Daoy (cell line): ENCODE results near the gene ACTA2. TPM values are rescaled to one million over a fixed set of nuclear protein-coding genes. Genes with fewer than 3 reads are reported as not detected.

Experiments used
- DNase-seq: peaks from one replicate; pipeline ENCODE4 v3.0.0-alpha.2; 2015; ENCODE audit warnings: low read depth
- total RNA-seq: library from RNA; depleted of rRNA; stranded (reverse); fragments of >200 nt; shearing (Covaris generic); gene quantifications from 2 replicates; pipeline ENCODE4 v1.2.3, GENCODE V29; 2014

Gene ACTA2
- total RNA-seq, 1 experiment from 2014 or later = 12.3 TPM

- no peak for DNase-seq
Measured at GRCh38 chr10:88920986-88921593, 31.5 kb downstream of the ACTA2 start.

GRCh38 chr10:88920198-88920597 lies 32.4 kb downstream of the ACTA2 start:
- no peak for DNase-seq

GRCh38 chr10:88919041-88919440 lies 33.5 kb downstream of the ACTA2 start:
- no peak for DNase-seq

DNA sequence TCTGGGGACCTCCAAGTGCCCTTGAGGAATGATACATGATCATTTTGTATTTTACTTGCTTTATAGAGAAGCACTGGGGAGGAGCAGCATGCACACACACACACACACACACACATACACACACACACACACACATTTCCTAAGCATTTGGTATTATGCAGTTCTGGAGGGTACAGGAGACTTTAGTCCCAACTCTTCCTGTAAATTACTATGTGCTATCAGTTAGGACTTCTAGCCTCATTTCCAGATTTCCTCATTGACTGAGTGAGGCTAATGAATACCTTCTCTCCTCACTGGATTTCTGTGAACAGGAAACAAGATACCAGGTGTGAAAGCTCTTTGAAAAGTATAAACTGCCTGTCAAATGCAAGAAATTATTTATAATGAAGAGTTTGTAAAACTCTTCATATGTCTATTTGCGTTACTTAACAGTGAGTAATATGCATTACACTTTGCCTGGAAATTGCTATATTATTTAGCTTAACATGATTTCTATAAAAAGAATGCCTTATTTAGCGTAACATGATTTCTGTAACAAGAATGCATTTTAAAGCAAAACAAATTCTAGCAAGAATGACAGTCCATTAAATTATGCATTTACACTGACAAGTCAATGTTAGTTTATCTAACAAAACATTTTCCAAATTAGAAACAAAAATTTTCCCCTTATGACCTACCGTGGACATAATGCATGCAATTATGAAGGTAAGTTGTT lies 34.2 kb downstream of the ACTA2 start:
- no peak for DNase-seq

DNA sequence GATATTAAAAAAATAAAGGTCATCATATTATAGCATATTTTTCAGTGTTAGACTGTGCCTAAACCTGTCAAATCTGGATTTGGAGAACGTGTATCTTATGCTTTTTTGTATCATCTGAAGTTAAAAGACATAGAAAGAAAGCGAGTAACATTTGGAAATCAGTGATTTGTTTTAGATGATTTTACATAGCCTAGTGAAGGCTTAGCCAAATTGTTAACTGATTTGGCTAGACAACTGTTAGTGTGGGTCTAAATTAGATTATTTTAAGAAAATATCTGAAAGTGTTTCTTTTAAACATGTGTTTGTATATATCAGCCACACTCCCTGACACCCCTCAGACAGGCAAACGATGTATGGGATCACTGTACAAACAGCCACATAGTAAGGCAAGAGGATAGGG lies 35.6 kb downstream of the ACTA2 start:
- no peak for DNase-seq

- DNase-seq = no peak
Measured at GRCh38 chr10:88916231-88916630, 36.3 kb downstream of the ACTA2 start.

- no peak for DNase-seq
Measured at GRCh38 chr10:88915781-88916180, 36.8 kb downstream of the ACTA2 start.

DNA sequence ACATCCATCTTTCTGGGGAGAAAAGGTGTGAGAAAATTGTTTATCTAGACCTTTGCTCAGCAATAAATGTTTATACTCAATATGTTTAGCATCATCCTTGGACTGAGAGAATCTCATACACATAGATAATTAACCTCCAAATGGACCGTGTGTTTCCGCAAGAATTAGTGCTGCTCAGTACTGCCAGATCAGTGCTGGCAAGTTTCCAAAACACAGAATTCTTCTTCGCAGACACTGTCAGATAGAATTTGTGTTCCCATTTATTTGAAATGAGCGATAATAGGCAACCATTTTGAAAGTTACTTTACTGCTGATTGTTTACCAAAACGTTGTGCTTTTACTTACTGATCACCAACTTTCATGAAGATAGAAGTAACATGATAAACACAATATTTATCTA lies 38.8 kb downstream of the ACTA2 start:
- DNase-seq = no peak

DNA sequence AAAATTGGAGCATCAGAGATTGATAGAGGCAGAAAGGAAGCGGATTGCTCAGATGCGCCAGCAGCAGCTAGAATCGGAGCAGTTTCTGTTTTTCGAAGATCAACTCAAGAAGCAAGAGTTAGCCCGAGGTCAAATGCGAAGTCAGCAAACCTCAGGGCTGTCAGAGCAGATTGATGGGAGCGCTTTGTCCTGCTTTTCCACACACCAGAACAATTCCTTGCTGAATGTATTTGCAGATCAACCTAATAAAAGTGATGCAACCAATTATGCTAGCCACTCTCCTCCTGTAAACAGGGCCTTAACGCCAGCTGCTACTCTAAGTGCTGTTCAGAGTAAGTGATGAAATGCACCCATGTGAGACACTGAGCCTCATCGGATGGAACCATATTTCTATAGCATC lies 39.4 kb downstream of the ACTA2 start:
- DNase-seq = no peak

GRCh38 chr10:88911851-88912250 lies 40.7 kb downstream of the ACTA2 start:
- DNase-seq = no peak

DNA sequence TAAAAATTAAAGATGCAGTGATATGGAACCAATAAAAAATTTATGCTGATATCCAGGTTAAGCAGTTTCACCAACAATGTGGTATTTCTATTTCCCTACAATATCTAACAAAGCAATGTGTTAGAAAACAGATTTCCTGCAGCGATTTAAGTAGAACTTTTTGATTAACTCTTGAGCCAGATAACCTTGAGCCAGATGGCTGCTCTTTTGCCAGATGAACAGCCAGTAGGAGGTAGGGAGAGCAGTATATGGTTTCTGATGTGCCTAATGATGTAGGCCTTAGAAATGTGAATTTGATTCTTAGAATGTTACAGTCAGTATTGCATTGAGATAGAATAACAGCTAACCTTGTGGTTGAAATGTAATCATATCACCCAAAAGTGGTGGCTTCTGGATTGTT lies 41.5 kb downstream of the ACTA2 start:
- DNase-seq = no peak

DNA sequence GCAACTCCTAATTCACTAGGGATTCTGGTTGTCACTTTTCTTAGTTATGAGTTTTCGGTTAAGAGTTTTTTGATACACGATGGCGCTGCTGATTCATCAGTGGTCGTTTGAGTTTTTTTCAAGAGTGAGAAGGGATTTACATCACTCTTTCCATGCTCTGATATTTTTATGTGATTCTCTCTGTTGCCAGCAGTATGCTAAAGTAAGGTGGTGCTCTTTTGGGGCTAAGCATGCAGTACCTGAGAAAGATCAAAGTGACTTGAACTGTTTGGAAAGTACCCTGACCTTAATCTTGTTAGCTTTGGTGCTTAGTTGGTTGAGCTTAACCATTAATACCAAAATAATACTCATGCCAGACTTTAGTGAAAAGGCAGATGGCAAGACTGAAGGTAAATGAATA lies 44.4 kb downstream of the ACTA2 start:
- DNase-seq = no peak

GRCh38 chr10:88906921-88907320 lies 45.7 kb downstream of the ACTA2 start:
- DNase-seq = no peak

DNA sequence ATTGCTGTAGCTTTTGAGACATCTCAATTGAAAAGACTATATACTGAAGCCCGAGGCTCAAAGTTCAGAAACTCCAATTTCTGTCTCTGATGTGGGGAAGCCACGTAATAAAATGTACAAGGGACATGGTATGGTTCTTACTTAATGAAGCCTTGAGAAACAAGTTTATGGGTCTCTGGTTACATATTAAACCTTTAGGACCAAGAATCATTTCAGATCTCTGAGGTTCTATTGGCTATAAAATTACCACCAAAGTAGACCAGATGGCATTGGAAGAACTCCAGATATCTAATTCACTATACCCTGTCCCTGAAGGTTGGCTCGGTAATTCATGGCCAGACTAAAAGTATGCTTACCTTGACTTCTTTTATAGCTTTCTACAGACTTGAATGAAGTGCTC lies 48.9 kb downstream of the ACTA2 start:
- DNase-seq = no peak

DNA sequence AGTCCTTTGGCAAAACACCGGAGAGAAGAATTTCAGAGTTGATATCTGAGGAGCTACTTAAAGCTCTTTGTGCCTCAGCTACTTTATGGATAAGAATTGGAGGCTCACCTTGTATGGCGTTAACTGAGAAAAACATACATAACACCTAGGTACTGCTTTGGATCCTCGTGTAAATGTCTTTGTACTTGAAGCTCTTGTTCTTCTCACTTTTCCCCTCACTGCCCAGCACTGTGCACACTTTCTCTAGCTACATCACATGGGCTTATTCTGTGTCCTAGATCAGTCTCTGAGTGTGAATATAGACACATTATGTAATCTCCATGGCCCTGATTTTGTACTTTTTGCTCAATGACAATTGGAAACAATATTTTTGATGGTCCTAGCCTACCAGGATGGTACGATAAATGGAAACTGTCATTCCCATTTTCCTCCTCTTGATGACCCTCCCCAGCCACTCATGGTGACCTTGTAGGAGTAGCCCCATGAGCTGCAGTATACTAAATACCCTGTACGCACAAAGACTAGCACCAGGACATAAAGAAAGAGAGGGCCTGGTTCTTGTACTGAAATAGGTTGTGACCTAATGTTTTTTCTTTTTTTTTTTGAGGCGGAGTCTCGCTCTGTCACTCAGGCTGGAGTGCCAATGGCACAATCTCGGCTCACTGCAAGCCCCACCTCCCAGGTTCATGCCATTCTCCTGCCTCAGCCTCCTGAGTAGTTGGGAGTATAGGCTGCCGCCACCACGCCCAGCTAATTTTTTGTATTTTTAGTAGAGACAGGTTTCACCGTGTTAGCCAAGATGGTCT lies 50.4 kb downstream of the ACTA2 start:
- DNase-seq = no peak

DNA sequence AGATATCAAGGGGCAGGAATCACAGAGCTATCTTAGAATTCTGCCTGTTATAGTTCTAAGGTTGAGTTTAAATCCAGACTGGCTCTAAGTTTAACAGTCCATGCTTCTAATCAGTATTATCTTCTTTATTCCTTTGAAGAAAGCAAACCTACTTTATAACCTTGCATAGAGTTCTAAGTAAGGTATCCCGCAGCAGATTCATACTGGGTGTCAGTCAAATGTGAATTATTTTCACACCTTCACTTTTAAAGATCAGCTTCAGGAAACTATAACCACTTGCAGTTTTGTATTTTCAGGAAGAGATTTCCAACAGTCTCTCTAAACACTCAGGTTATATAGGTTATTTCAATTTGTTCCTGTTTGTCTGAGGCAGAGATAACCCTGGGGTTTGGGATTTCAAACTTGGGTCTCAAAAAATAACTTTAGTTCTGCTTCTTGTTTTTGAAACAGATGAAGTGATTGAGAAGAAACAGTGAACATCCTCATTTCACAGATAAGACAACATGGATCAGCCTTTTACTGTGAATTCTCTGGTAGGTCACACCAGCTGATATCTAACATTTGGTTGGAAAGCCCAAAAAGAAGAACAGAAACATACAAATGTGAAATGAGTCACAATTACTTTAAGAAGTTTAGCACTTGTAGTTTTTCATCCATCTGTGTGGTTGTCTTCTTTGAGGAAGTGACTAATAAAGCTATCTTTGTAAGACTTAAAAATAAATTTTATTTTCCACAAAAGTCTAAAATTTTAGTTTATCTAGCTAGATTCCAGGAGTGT lies 51.2 kb downstream of the ACTA2 start:
- no peak for DNase-seq

- no peak for DNase-seq
Measured at GRCh38 chr10:88899886-88900285, 52.7 kb downstream of the ACTA2 start.

GRCh38 chr10:88898727-88899126 lies 53.8 kb downstream of the ACTA2 start:
- DNase-seq = no peak

DNA sequence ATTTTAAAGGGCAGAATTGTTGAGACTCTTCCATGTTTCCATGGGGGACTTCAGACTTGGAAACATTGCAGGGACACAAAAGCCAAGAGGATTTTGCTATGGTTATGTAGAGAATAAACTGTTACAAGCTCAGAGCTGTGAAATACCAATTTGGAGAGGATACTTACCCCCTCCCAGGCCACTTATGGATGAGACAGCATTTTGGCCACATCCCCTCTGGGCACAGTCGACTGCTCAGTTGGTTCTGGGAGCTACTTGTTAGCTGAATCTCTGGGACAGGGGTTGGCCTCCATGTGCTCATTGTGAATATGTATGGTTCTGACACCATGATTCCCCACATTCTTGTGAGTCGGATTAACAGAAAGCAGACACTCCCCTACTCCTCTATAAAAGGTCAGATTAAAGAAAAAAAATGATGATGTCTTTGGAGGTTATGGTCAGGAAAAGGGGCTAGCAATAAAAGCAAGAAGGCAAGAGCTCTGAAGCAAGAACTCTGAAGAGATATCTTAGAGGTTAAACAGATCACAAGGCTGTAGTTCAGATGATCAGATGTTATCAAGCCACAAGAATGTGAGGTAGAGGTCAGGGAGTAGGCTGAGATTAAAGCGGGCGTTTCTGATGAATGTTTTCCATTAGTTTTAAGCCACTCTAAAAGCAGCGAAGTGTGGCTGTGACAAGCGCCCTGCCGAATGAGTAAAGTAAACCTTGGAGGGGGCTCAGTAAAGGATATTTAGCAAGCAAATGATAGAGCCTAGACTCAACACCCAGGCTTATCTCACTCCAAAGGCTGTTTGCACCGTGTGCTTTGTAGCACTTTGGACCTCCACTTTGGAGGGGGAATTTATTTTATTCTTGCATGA lies 55.3 kb downstream of the ACTA2 start:
- peak; percentile 44 for DNase-seq

- peak; percentile 45 for DNase-seq
Measured at GRCh38 chr10:88896372-88896993, 56.1 kb downstream of the ACTA2 start.

GRCh38 chr10:88895250-88895649 lies 57.3 kb downstream of the ACTA2 start:
- DNase-seq = no peak
